ENCODE data around the gene DUSP1. TPM values are rescaled to one million over a fixed set of nuclear protein-coding genes. Genes with fewer than 3 reads are reported as not detected.

The DUSP1 gene
- total and polyA plus RNA-seq, 2 of the 4 experiments (the other 2 are of a cell fraction) = 304 to 467 TPM

- in situ Hi-C loops (cut with MboI; ENCODE audit: low sequenced_read_pairs) = no loop called here
- Histone ChIP-seq H4K5ac (ENCODE audit: low read depth, low read length) (peak overlapping the region; percentile 86), H2BK15ac (ENCODE audit: low read depth, low read length) (peak overlapping the region; percentile 95), H2BK5ac (ENCODE audit: low read depth, low read length, poor library complexity, severe bottlenecking) (peak overlapping the region; percentile 97), H3K4me3 (ENCODE audit: insufficient read depth, low read depth, low read length) (no peak overlapping the region), H3K9me3 (ENCODE audit: control insufficient read depth, insufficient read depth, low read length) (no peaks in the 10 kb centered on the region), H3K4me2 (ENCODE audit: low read depth, low read length) (peak overlapping the region; percentile 32; the same call in 1 of the 2 replicates), H2AK5ac (ENCODE audit: low read depth, low read length) (peak overlapping the region; percentile 96), H3K14ac (replicated peaks; ENCODE audit: low read depth, low read length) (peak overlapping the region; percentile 71), H2BK120ac (ENCODE audit: low read depth, low read length) (peak overlapping the region; percentile 95), H2BK20ac (ENCODE audit: low read depth, low read length) (peak overlapping the region; percentile 95), H4K91ac (ENCODE audit: insufficient read depth, low read depth, low read length) (peak overlapping the region; percentile 97), H3K18ac (ENCODE audit: low read depth, low read length) (peak overlapping the region; percentile 95; the same call in 1 of the 2 replicates), H3K23ac (ENCODE audit: low read depth, low read length) (peak overlapping the region; percentile 78; the same call in 1 of the 2 replicates), H3K36me3 (ENCODE audit: control insufficient read depth, insufficient read depth, low read length) (no peaks in the 10 kb centered on the region), H4K20me1 (ENCODE audit: insufficient read depth, low read length) (no peaks in the 10 kb centered on the region), H3K9ac (ENCODE audit: low read depth, low read length) (no peak overlapping the region), H3K9me1 (ENCODE audit: insufficient read depth, low read length) (peaks cover 38% of the 10 kb centered on the region), H3K27me3 (ENCODE audit: control insufficient read depth, insufficient read depth, low read length) (no peaks in the 10 kb centered on the region), H3K4me1 (ENCODE audit: control insufficient read depth, insufficient read depth, low read length) (peaks cover 40% of the 10 kb centered on the region), H3K27ac (ENCODE audit: insufficient read depth, low read length) (peak overlapping the region; percentile 53), H2AFZ (replicated peaks; ENCODE audit: low read length, poor library complexity) (peak overlapping the region; percentile 78), H3K56ac (ENCODE audit: extremely low read depth, insufficient read depth, low read length) (no peak overlapping the region), H2AK9ac (replicated peaks; ENCODE audit: low read depth, low read length, poor library complexity) (peak overlapping the region; percentile 80), H3K4ac (ENCODE audit: low read depth, low read length) (peak overlapping the region; percentile 94), H3K79me1 (ENCODE audit: low read depth in 1 of 2, low read length in 2 of 2) (peaks cover 24 to 50% of the 10 kb centered on the region in 2 experiments), H4K8ac (ENCODE audit: low read depth in 2 of 2, low read length in 2 of 2) (peak overlapping the region; percentile 53 to 72)
- POLR2A ChIA-PET (ENCODE audit: unreplicated experiment) = no interaction called here
- dilution Hi-C loops (cut with HindIII; ENCODE audit: low sequenced_read_pairs, unreplicated experiment) = no loop called here
- TF ChIP-seq NFE2L2 (IDR thresholded peaks at IDR 0.05; ENCODE audit: low read depth, low read length) (0 out of 2 replicates have a peak, but pooled peaks have one; percentile 5), CHD1 (IDR thresholded peaks at IDR 0.05; ENCODE audit: low read depth, low read length) (no peak), FOS (IDR thresholded peaks at IDR 0.05; ENCODE audit: low read depth, low read length) (peak; percentile 84), BHLHE40 (IDR thresholded peaks at IDR 0.05; ENCODE audit: low read depth, low read length) (peak; percentile 19; the same call in 1 of the 2 replicates)
- WGBS, 2 experiments (ENCODE audit: extremely low coverage in 2 of 2, insufficient read length in 1 of 2) = no CpG with 5 or more reads among the region's 4 CpGs
- DNase-seq = peak; percentile 83
- ATAC-seq (ENCODE audit: low read depth) = no peak
- CTCF ChIA-PET = no interaction called here
- BruUV-seq (replicated peaks) = no TSS peak
- intact Hi-C loops (cut with micrococcal nuclease) = no loop called here
Measured at GRCh38 chr5:172802567-172803176, 31.7 kb upstream of the DUSP1 start.
